Kidney glomerular epithelial cell (primary cell): ENCODE data around the gene NFATC4.
"Not testable (repeated sequence)": the region's sequence is repeated elsewhere in the genome, so short reads cannot be mapped to it uniquely, and the experiment has no call there.

Source experiments
- DNase-seq: peaks from one replicate; lab custom pipeline; 2025; lab: John Stamatoyannopoulos, UW

The NFATC4 gene

GRCh38 chr14:24368212-24368561 lies 203 bp downstream of the NFATC4 start:
- DNase-seq: no peak

- DNase-seq: no peak
These were observed 723 bp downstream of the NFATC4 start for GRCh38 chr14:24368562-24369252.

- DNase-seq: no peak
These were observed 1.5 kb downstream of the NFATC4 start for GRCh38 chr14:24369463-24369862.

GRCh38 chr14:24369907-24370687 lies 2.1 kb downstream of the NFATC4 start:
- DNase-seq: no peak

GRCh38 chr14:24370748-24371147 lies 2.8 kb downstream of the NFATC4 start:
- DNase-seq: no peak

GRCh38 chr14:24371605-24372004 lies 3.6 kb downstream of the NFATC4 start:
- DNase-seq: not testable (repeated sequence)

GRCh38 chr14:24372701-24373416 lies 4.9 kb downstream of the NFATC4 start:
- DNase-seq: no peak

GRCh38 chr14:24376448-24377070 lies 8.6 kb downstream of the NFATC4 start:
- no peak for DNase-seq

- DNase-seq: no peak
These were observed 9.1 kb downstream of the NFATC4 start for GRCh38 chr14:24377126-24377525.

- no peak for DNase-seq
These were observed 9.7 kb downstream of the NFATC4 start for GRCh38 chr14:24377657-24378056.

GRCh38 chr14:24378327-24378726 lies 10.3 kb downstream of the NFATC4 start:
- no peak for DNase-seq

- no peak for DNase-seq
These were observed 11.3 kb downstream of the NFATC4 start for GRCh38 chr14:24378981-24379906.

GRCh38 chr14:24379907-24380730 lies 12.1 kb downstream of the NFATC4 start:
- no peak for DNase-seq

GRCh38 chr14:24381363-24382063 lies 13.5 kb downstream of the NFATC4 start:
- DNase-seq: no peak

- DNase-seq: no peak
These were observed 14.0 kb downstream of the NFATC4 start for GRCh38 chr14:24382064-24382371.

GRCh38 chr14:24384169-24384568 lies 16.2 kb downstream of the NFATC4 start:
- DNase-seq: no peak

- DNase-seq: no peak
These were observed 17.5 kb downstream of the NFATC4 start for GRCh38 chr14:24385524-24385923.

- no peak for DNase-seq
These were observed 19.0 kb downstream of the NFATC4 start for GRCh38 chr14:24387009-24387345.

GRCh38 chr14:24387579-24387978 lies 19.6 kb downstream of the NFATC4 start:
- not testable (repeated sequence) for DNase-seq
